ENCODE results near the gene TIAL1.

TIAL1 gene

GRCh38 chr10:119546009-119546408, 50.8 kb downstream of the TIAL1 start:
- Histone ChIP-seq H3K18ac (ENCODE audit: low read length) (no peak overlapping the region), H3K23ac (ENCODE audit: low read length) (no peak overlapping the region), H3K79me1 (ENCODE audit: low read length) (no peaks in the 10 kb centered on the region), H4K12ac (ENCODE audit: low read depth, low read length) (no peak overlapping the region), H2AFZ (ENCODE audit: insufficient read depth, low read length, poor library complexity) (no peak overlapping the region), H3K79me2 (ENCODE audit: control insufficient read depth, insufficient read depth, low read length, poor library complexity) (no peaks in the 10 kb centered on the region), H3K4me1 (ENCODE audit: control insufficient read depth in 1 of 2, insufficient read depth in 2 of 2, low read length in 2 of 2) (peaks cover 3 to 9% of the 10 kb centered on the region in 2 experiments), H3K27ac (ENCODE audit: low read depth, low read length) (no peak overlapping the region), H4K91ac (ENCODE audit: low read depth, low read length) (no peak overlapping the region), H3K27me3 (ENCODE audit: insufficient read depth, low read length) (peaks cover 29% of the 10 kb centered on the region), H3K4me2 (ENCODE audit: low read length) (no peak overlapping the region), H3K9ac (ENCODE audit: low read length) (no peak overlapping the region), H4K8ac (ENCODE audit: low read depth, low read length) (no peak overlapping the region), H3K36me3 (ENCODE audit: control insufficient read depth in 1 of 2, insufficient read depth in 2 of 2, low read length in 2 of 2) (no peaks in the 10 kb centered on the region), H2BK12ac (ENCODE audit: low read length) (no peak overlapping the region), H2BK120ac (ENCODE audit: insufficient read depth, low read length, poor library complexity) (no peak overlapping the region), H3K14ac (ENCODE audit: low read length) (no peak overlapping the region), H3K4me3 (ENCODE audit: low read depth, low read length) (no peak overlapping the region), H2AK5ac (ENCODE audit: low read length) (no peak overlapping the region), H2BK5ac (ENCODE audit: low read depth, low read length, poor library complexity) (no peak overlapping the region), H3K4ac (ENCODE audit: low read depth, low read length) (no peak overlapping the region), H3K9me3 (ENCODE audit: insufficient read depth, low read depth, low read length) (no peaks in the 10 kb centered on the region)
- DNase-seq, result no peak
- WGBS (ENCODE audit: extremely low coverage, insufficient coverage, insufficient read length), result no CpG with 5 or more reads among the region's 3 CpGs

DNA sequence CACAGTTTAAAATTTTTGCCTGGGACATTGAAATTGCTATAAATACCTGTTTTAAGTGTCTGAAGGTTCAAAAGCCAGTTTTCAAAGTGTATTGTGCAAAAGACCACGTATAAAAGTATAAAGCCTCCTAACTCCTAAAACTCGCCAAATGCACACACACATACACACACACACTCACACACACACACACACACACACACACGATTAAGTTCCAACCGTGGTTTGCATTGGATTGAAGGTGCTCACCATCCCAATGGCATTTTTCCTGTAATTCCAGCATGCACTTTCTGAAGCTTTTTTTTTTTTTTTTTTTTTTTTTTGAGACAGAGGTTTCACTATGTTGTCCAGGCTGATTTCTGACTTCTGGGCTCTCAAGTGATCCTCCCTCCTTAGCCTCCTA, 51.5 kb downstream of the TIAL1 start:
- H3K4ac ChIP-seq (ENCODE audit: low read depth, low read length), result no peak overlapping the region
- H3K23ac ChIP-seq (ENCODE audit: low read length), result no peak overlapping the region
- no peak overlapping the region for H2AK5ac ChIP-seq (ENCODE audit: low read length)
- WGBS (ENCODE audit: extremely low coverage, insufficient coverage, insufficient read length), result no CpG with 5 or more reads among the region's 4 CpGs
- no peak overlapping the region for H2AFZ ChIP-seq (ENCODE audit: insufficient read depth, low read length, poor library complexity)
- H4K91ac ChIP-seq (ENCODE audit: low read depth, low read length), result no peak overlapping the region
- H3K4me1 ChIP-seq (ENCODE audit: control insufficient read depth in 1 of 2, insufficient read depth in 2 of 2, low read length in 2 of 2), result peaks cover 3 to 9% of the 10 kb centered on the region in 2 experiments
- H2BK120ac ChIP-seq (ENCODE audit: insufficient read depth, low read length, poor library complexity), result no peak overlapping the region
- DNase-seq, result peak; percentile 52 to 65
- no peak overlapping the region for H3K27ac ChIP-seq (ENCODE audit: low read depth, low read length)
- no peak overlapping the region for H3K4me2 ChIP-seq (ENCODE audit: low read length)
- H3K4me3 ChIP-seq (ENCODE audit: low read depth, low read length), result no peak overlapping the region
- H4K8ac ChIP-seq (ENCODE audit: low read depth, low read length), result no peak overlapping the region
- H3K36me3 ChIP-seq (ENCODE audit: control insufficient read depth in 1 of 2, insufficient read depth in 2 of 2, low read length in 2 of 2), result no peaks in the 10 kb centered on the region
- no peak overlapping the region for H2BK12ac ChIP-seq (ENCODE audit: low read length)
- H3K14ac ChIP-seq (ENCODE audit: low read length), result no peak overlapping the region
- H3K79me2 ChIP-seq (ENCODE audit: control insufficient read depth, insufficient read depth, low read length, poor library complexity), result no peaks in the 10 kb centered on the region
- H3K79me1 ChIP-seq (ENCODE audit: low read length), result no peaks in the 10 kb centered on the region
- no peak overlapping the region for H3K18ac ChIP-seq (ENCODE audit: low read length)
- H3K9ac ChIP-seq (ENCODE audit: low read length), result no peak overlapping the region
- H3K27me3 ChIP-seq (ENCODE audit: insufficient read depth, low read length), result peaks cover 31% of the 10 kb centered on the region
- H3K9me3 ChIP-seq (ENCODE audit: insufficient read depth, low read depth, low read length), result no peaks in the 10 kb centered on the region
- H4K12ac ChIP-seq (ENCODE audit: low read depth, low read length), result no peak overlapping the region
- H2BK5ac ChIP-seq (ENCODE audit: low read depth, low read length, poor library complexity), result no peak overlapping the region

GRCh38 chr10:119543814-119544642, 52.7 kb downstream of the TIAL1 start:
- Histone ChIP-seq H3K79me1 (ENCODE audit: low read length) (no peaks in the 10 kb centered on the region), H3K9ac (ENCODE audit: low read length) (no peak overlapping the region), H3K79me2 (ENCODE audit: control insufficient read depth, insufficient read depth, low read length, poor library complexity) (no peaks in the 10 kb centered on the region), H2BK5ac (ENCODE audit: low read depth, low read length, poor library complexity) (no peak overlapping the region), H3K27me3 (ENCODE audit: insufficient read depth, low read length) (peaks cover 31% of the 10 kb centered on the region), H4K8ac (ENCODE audit: low read depth, low read length) (no peak overlapping the region), H3K18ac (ENCODE audit: low read length) (no peak overlapping the region), H3K14ac (ENCODE audit: low read length) (no peak overlapping the region), H4K91ac (ENCODE audit: low read depth, low read length) (no peak overlapping the region), H3K4me2 (ENCODE audit: low read length) (peak overlapping the region; percentile 84), H3K27ac (ENCODE audit: low read depth, low read length) (no peak overlapping the region), H4K12ac (ENCODE audit: low read depth, low read length) (no peak overlapping the region), H3K4ac (ENCODE audit: low read depth, low read length) (no peak overlapping the region), H2AFZ (ENCODE audit: insufficient read depth, low read length, poor library complexity) (no peak overlapping the region), H2BK120ac (ENCODE audit: insufficient read depth, low read length, poor library complexity) (no peak overlapping the region), H3K9me3 (ENCODE audit: insufficient read depth, low read depth, low read length) (no peaks in the 10 kb centered on the region), H3K4me1 (ENCODE audit: control insufficient read depth in 1 of 2, insufficient read depth in 2 of 2, low read length in 2 of 2) (peaks cover 3 to 9% of the 10 kb centered on the region in 2 experiments), H3K4me3 (ENCODE audit: low read depth, low read length) (no peak overlapping the region), H3K36me3 (ENCODE audit: control insufficient read depth in 1 of 2, insufficient read depth in 2 of 2, low read length in 2 of 2) (no peaks in the 10 kb centered on the region), H2AK5ac (ENCODE audit: low read length) (no peak overlapping the region), H3K23ac (ENCODE audit: low read length) (no peak overlapping the region), H2BK12ac (ENCODE audit: low read length) (no peak overlapping the region)
- no peak for DNase-seq
- no CpG with 5 or more reads among the region's 19 CpGs for WGBS (ENCODE audit: extremely low coverage, insufficient coverage, insufficient read length)

DNA sequence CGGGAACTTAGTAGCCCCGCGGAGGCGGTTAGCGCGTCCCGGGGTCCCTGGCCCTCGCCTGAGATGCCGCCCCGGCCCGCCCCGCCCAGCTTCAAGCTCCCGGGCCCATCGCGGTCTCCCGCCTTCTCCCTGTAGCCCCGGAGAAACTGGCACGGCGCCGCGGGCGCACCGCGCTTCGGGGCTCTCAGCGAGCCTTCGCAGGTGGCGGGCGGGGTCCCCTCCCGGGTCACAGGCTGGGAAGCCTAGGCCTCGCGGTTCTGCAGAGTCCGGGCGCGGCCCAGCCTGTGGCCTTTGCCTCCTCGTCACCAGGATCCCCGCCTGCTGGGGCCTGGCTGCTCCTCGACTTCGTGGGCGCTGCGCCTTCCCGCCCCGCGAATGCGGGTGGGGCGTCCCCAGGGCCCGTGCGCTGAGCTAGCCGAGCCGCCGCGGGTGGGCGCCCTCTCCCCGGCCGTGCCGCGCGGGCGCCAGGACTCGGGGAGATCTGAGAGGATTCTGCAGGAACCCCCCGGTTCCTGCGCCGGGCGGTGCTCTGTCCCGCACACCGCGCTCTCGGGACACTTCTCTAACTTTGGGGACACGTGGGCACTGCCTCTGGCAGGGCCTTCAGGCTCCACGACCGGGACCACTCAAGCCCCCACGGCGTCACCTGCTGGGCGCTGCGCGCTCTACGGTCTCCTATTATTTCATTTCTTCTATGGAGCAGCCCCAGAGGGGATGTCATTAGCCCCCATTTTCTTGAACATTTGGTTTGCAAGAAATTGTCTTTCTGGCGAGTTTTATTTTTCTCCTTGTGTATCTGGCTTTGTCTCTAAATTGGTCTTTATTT, 53.6 kb downstream of the TIAL1 start:
- DNase-seq, result peak in 1 of 2 donors; percentile 49
- no CpG with 5 or more reads among the region's 78 CpGs for WGBS (ENCODE audit: extremely low coverage, insufficient coverage, insufficient read length)
- Histone ChIP-seq H3K9ac (ENCODE audit: low read length) (no peak overlapping the region), H2BK5ac (ENCODE audit: low read depth, low read length, poor library complexity) (no peak overlapping the region), H2AFZ (ENCODE audit: insufficient read depth, low read length, poor library complexity) (peak overlapping the region; percentile 78), H3K4me2 (ENCODE audit: low read length) (peak overlapping the region; percentile 84), H3K23ac (ENCODE audit: low read length) (no peak overlapping the region), H3K27ac (ENCODE audit: low read depth, low read length) (no peak overlapping the region), H3K9me3 (ENCODE audit: insufficient read depth, low read depth, low read length) (no peaks in the 10 kb centered on the region), H4K12ac (ENCODE audit: low read depth, low read length) (no peak overlapping the region), H2AK5ac (ENCODE audit: low read length) (no peak overlapping the region), H3K4me1 (ENCODE audit: control insufficient read depth in 1 of 2, insufficient read depth in 2 of 2, low read length in 2 of 2) (peaks cover 3 to 9% of the 10 kb centered on the region in 2 experiments), H3K4ac (ENCODE audit: low read depth, low read length) (no peak overlapping the region), H3K79me2 (ENCODE audit: control insufficient read depth, insufficient read depth, low read length, poor library complexity) (no peaks in the 10 kb centered on the region), H3K27me3 (ENCODE audit: insufficient read depth, low read length) (peaks cover 31% of the 10 kb centered on the region), H3K14ac (ENCODE audit: low read length) (no peak overlapping the region), H2BK120ac (ENCODE audit: insufficient read depth, low read length, poor library complexity) (no peak overlapping the region), H2BK12ac (ENCODE audit: low read length) (no peak overlapping the region), H4K8ac (ENCODE audit: low read depth, low read length) (no peak overlapping the region), H3K4me3 (ENCODE audit: low read depth, low read length) (peak overlapping the region; percentile 71), H4K91ac (ENCODE audit: low read depth, low read length) (no peak overlapping the region), H3K18ac (ENCODE audit: low read length) (no peak overlapping the region), H3K36me3 (ENCODE audit: control insufficient read depth in 1 of 2, insufficient read depth in 2 of 2, low read length in 2 of 2) (no peaks in the 10 kb centered on the region), H3K79me1 (ENCODE audit: low read length) (no peaks in the 10 kb centered on the region)
